GM18502 (cell line): ENCODE results near the gene PYGO1.
"Not testable (repeated sequence)": the region's sequence is repeated elsewhere in the genome, so short reads cannot be mapped to it uniquely, and the experiment has no call there.

Experiments
- ATAC-seq: cut with Tn5 transposase; IDR thresholded peaks from one replicate; pipeline ENCODE4 v1.9.1; 2021; ENCODE audit warnings: mild to moderate bottlenecking; ENCODE audit not compliant: unreplicated experiment, poor library complexity

Gene PYGO1

DNA sequence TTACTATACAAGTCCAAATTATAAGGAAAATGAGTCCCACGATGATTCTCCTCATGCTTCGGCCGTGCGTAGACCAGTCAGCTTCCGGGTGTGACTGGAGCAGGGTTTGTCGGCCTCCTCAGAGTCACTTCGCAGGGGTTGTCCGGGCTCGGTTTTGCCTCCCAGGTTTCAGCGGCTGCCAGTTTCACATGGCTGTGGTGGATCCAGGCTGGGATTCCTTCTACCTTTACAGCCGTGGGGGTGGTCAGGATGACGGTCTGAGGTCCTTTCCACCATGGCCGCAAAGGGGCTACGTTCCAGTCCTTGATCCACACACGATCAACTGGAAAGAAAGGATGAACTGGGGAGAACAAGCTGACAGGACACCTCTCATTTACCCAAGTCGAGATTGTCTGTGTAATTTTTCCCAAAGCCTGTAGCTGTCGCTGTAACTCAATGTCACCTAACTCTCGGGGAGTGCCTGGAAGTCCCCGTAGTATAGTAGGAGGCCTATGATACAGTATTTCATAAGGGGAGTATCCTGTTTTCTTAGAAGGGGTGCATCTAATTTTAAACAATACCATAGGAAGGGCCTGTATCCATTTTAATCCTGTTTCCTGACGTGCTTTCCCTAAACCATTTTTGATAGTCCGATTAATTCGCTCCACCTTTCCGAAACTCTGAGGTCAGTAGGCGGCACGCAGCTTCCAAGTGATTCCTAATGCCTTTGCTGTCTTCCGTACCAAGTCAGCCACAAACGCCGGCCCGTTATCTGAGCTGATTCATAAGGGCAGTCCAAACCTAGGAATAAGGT is 74.3 kb downstream of the PYGO1 start:
- not testable (repeated sequence) for ATAC-seq

DNA sequence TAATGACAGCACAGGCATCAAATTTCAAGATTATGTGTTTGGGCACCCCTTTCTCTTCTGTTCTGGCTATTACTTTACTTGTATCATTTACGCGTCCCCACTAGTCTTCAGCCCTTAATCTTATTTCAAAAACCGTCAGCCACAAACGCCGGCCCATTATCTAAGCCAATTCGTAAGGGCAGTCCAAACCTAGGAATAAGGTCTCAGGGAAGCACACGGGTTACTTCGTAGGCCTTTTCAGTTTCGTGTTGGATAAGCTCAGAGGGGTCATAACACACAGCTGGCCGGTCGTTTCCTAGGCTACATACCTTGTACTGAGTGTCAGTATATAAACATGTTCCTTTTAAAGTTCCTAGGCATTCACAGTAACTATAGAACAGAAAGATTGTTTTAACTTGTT is 75.0 kb downstream of the PYGO1 start:
- no peak for ATAC-seq

DNA sequence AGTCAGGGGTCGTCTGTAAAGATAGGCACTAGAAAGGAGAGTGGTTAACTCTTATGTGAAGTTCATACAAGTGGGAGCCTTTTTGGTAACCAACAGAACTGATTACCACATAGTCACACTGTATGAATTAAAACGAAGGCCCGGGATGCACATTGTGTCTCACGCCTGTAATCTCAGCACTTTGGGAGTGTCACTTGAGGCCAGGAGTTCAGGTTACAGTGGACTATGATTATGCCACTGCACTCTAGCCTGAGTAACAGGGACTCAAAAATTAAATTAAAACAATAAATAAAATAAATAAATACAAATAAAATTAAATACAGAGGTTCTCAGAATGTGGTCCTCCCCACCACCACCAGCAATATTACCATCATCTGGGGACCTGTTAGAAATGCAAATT is 80.6 kb downstream of the PYGO1 start:
- no peak for ATAC-seq

DNA sequence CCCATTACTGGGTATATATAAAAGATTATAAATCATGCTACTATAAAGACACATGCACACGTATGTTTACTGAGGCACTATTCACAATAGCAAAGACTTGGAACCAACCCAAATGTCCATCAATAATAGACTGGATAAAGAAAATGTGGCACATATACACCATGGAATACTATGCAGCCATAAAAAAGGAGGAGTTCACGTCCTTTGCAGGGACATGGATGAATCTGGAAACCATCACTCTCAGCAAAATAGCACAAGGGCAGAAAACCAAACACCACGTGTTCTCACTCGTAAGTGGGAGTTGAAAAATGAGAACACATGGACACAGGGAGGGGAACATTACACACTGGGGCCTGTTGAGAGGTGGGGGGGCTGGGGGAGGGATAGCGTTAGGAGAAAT is 82.7 kb downstream of the PYGO1 start:
- not testable (repeated sequence) for ATAC-seq

DNA sequence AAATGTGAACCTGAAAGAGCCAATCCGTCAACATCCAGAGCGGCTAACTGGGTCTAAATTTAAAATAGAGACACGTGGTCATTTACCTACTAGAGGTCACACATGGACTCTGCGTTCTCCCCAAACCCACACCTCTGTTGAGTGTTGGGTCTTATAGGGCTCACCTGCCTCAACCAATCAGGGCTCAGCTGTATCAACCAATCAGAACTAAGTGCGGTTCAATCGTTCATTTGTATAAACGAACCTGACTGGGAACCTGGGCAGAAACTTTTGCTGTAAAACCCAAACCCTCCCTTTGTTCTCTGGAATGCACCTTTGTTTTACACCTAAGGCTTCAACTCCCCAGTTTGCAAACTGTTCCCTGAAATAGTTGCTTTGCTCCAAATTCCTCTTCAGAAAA is 89.0 kb downstream of the PYGO1 start:
- no peak for ATAC-seq

DNA sequence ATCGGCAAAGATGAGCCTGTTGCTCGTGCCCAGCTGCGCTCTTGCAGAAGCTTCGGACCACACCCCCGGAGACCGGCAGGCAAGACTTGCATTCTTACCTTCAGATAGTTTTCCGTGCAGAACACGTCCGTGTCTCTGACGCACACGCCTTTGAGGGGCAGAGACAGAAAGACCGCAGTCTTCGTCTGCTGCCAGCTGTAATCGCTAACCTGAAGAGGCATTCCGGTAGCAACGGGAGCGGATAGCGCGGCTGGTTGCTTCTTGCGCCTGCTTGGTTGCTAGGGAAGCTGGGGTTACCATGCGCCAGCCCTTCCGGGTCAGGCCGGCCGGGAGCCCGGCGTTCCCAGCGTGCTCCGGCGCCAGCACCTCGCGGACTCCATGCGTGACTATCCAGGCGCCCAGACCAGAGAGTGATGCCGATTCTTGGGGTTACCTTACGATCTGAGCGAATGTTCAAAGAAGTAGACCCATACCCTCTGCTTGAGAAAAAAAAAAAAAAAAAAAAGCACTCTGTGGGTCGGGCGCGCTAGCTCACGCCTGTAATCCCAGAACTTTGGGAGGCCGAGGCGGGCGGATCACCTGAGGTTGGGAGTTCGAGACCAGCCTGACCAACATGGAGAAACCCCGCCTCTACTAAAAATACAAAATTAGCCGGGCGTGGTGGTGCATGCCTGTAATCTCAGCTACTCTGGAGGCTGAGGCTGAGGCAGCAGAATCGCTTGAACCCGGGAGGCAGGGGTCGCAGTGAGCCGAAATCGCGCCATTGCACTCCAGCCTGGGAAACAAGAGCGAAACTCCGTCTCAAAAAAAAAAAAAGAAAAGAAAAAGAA is 89.8 kb downstream of the PYGO1 start:
- ATAC-seq, result peak; percentile 99

DNA sequence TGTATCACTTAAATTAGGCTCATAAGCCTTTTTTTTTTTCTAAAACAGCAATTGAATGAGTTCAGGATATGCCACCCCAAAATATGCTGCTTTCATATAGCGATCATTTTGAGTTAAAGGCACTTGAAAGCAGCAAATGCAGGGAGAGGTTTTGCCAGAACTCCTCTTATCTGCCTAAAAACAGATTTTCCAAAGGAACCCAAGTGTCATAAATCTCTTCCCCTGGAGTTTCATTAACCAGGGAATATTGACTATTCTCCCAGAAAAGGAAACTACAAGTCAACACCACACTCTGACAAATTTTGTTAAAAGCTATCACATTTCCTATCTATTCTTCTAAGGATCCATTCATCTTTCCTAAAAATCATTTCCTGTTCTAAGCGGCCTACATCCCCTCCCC is 91.4 kb downstream of the PYGO1 start:
- no peak for ATAC-seq

DNA sequence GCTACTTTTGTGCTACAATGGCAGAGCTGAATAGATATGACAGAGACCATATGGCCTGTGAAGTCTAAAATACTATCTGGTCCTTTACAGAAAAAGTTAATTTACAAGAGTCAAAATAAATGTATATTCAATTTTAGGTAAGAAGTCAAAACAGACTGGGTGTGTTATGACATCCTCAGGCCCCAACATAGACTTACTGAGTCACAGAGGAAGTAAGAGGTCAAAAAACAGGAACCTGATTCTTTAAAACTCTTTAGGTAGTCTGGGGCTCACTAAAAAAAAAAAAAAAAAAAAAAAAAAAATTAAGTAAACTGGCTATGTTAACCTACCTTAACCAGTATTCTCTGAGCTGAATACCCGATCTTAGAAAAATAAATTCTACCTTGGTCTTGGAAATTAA is 93.2 kb downstream of the PYGO1 start:
- no peak for ATAC-seq

DNA sequence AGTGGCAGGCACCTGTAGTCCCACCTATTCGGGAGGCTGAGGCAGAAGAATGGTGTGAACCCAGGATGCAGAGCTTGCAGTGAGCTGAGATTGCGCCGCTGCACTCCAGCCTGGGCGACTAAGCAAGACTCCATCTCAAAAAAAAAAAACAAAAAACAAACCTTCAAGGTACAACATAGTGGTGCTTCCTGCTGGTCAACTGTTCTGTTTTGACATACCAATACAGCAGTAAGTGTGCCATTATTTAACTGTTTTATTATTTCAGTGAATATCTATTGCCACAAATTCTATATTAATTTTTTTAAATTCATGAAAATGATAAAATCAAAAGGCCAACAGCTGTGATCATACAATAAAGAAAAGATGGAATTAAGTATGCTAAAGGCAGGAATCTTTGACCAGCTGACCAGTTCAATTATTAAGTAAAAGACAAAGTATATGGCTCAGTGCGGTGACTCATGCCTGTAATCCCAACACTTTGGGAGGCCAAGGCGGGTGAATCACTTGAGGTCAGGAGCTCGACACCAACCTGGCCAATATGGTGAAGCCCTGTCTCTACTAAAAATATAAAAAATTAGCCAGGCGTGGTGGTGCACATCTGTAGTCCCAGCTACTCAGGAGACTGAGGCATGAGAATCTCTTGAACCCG is 99.1 kb downstream of the PYGO1 start:
- ATAC-seq, result not testable (repeated sequence)
